Measurements from ENCODE around the gene ADGRB2.
A peak's percentile ranks its signal among the peaks of the same experiment; 100 is the strongest.

Gene ADGRB2

GRCh38 chr1:31764312-31765040 lies at the start of gene ADGRB2:
TSS of gene ADGRB2 (minus strand) at chr1:31764340. CDS start at chr1:31757221, 7,119 bp downstream.
- H3K9me3 ChIP-seq (ENCODE audit: insufficient read depth, low read length): no peaks in the 10 kb centered on the region
- H3K27me3 ChIP-seq (ENCODE audit: low read length): no peaks in the 10 kb centered on the region
- H4K20me1 ChIP-seq (ENCODE audit: low read depth, low read length): peaks cover 7% of the 10 kb centered on the region
- peak within 1 kb of the TSS; percentile 56 for H3K4me3 ChIP-seq (ENCODE audit: insufficient read depth, low read length, poor library complexity, severe bottlenecking)
- peaks cover 7% of the 10 kb centered on the region for H3F3A ChIP-seq (ENCODE audit: insufficient read depth)
- peak within 1 kb of the TSS; percentile 68 for H3K4me2 ChIP-seq (ENCODE audit: low read depth, low read length, poor library complexity, severe bottlenecking)
- no peak for TF ChIP-seq EZH2phosphoT487 (conservative IDR thresholded peaks at IDR 0.05; ENCODE audit: low read length)
- TF ChIP-seq CTCF (IDR thresholded peaks at IDR 0.05; ENCODE audit: insufficient read depth, low read length, poor library complexity, severe bottlenecking): no peak
- H3K36me3 ChIP-seq (ENCODE audit: low read length): no peaks in the 10 kb centered on the region
- no peaks in the 10 kb centered on the region for H3K9me2 ChIP-seq (replicated peaks; ENCODE audit: insufficient read depth, low read length)
- peak within 1 kb of the TSS; percentile 65 for H3K9ac ChIP-seq (ENCODE audit: low read length)
- H2AFZ ChIP-seq (ENCODE audit: low read depth, low read length, severe bottlenecking): peak within 1 kb of the TSS; percentile 24
- peak within 1 kb of the TSS; percentile 58 for H3K27ac ChIP-seq (ENCODE audit: low read depth, low read length)
- no peaks in the 10 kb centered on the region for H3K79me2 ChIP-seq (ENCODE audit: insufficient read depth, low read length)

- Histone ChIP-seq H3K9ac (ENCODE audit: low read length) (no peak overlapping the region), H4K20me1 (ENCODE audit: low read depth, low read length) (no peaks in the 10 kb centered on the region), H3K4me3 (ENCODE audit: insufficient read depth, low read length, poor library complexity, severe bottlenecking) (no peak overlapping the region), H3K36me3 (ENCODE audit: low read length) (no peaks in the 10 kb centered on the region), H3K27me3 (ENCODE audit: low read length) (no peaks in the 10 kb centered on the region), H3K9me2 (replicated peaks; ENCODE audit: insufficient read depth, low read length) (no peaks in the 10 kb centered on the region), H2AFZ (ENCODE audit: low read depth, low read length, severe bottlenecking) (no peak overlapping the region), H3K27ac (ENCODE audit: low read depth, low read length) (no peak overlapping the region), H3K9me3 (ENCODE audit: insufficient read depth, low read length) (no peaks in the 10 kb centered on the region), H3F3A (ENCODE audit: insufficient read depth) (peaks cover 13% of the 10 kb centered on the region; the same call in 1 of the 2 replicates), H3K79me2 (ENCODE audit: insufficient read depth, low read length) (no peaks in the 10 kb centered on the region), H3K4me2 (ENCODE audit: low read depth, low read length, poor library complexity, severe bottlenecking) (no peak overlapping the region)
- TF ChIP-seq CTCF (IDR thresholded peaks at IDR 0.05; ENCODE audit: insufficient read depth, low read length, poor library complexity, severe bottlenecking) (no peak), EZH2phosphoT487 (conservative IDR thresholded peaks at IDR 0.05; ENCODE audit: low read length) (no peak)
Observed at GRCh38 chr1:31812158-31812829, 48.2 kb upstream of the ADGRB2 start.

- Histone ChIP-seq H4K20me1 (ENCODE audit: low read depth, low read length) (no peaks in the 10 kb centered on the region), H3K27ac (ENCODE audit: low read depth, low read length) (no peak overlapping the region), H3K4me3 (ENCODE audit: insufficient read depth, low read length, poor library complexity, severe bottlenecking) (no peak overlapping the region), H3K36me3 (ENCODE audit: low read length) (no peaks in the 10 kb centered on the region), H3F3A (ENCODE audit: insufficient read depth) (peaks cover 11% of the 10 kb centered on the region; the same call in 1 of the 2 replicates), H3K79me2 (ENCODE audit: insufficient read depth, low read length) (no peaks in the 10 kb centered on the region), H3K9me2 (replicated peaks; ENCODE audit: insufficient read depth, low read length) (no peaks in the 10 kb centered on the region), H3K9ac (ENCODE audit: low read length) (no peak overlapping the region), H3K9me3 (ENCODE audit: insufficient read depth, low read length) (no peaks in the 10 kb centered on the region), H2AFZ (ENCODE audit: low read depth, low read length, severe bottlenecking) (no peak overlapping the region), H3K4me2 (ENCODE audit: low read depth, low read length, poor library complexity, severe bottlenecking) (no peak overlapping the region), H3K27me3 (ENCODE audit: low read length) (no peaks in the 10 kb centered on the region)
- TF ChIP-seq EZH2phosphoT487 (conservative IDR thresholded peaks at IDR 0.05; ENCODE audit: low read length) (no peak), CTCF (IDR thresholded peaks at IDR 0.05; ENCODE audit: insufficient read depth, low read length, poor library complexity, severe bottlenecking) (no peak)
Observed at GRCh38 chr1:31811605-31812004, 47.5 kb upstream of the ADGRB2 start.
